ENCODE results near the gene CRBN. TPM values are rescaled to one million over a fixed set of nuclear protein-coding genes. Genes with fewer than 3 reads are reported as not detected.

The CRBN gene
- polyA plus RNA-seq, 1 donor from 2014 or later: 131 TPM

GRCh38 chr3:3180456-3180855, 965 bp upstream of the CRBN start (continued):
- TF ChIP-seq RAD21 (conservative IDR thresholded peaks at IDR 0.05) (no peak), EZH2 (IDR thresholded peaks at IDR 0.05; ENCODE audit: borderline replicate concordance, insufficient read depth, low read length, poor library complexity, severe bottlenecking) (no peak)

GRCh38 chr3:3178498-3179328, 778 bp downstream of the CRBN start:
- H3K79me2 ChIP-seq (replicated peaks; ENCODE audit: insufficient read depth, low read length): peaks cover 39% of the 10 kb centered on the region
- peak overlapping the region; percentile 68 for H3K4me2 ChIP-seq (ENCODE audit: low read length)
- H3K9me2 ChIP-seq (ENCODE audit: insufficient read depth, low read length): no peaks in the 10 kb centered on the region
- H3K27me3 ChIP-seq (ENCODE audit: insufficient read depth, low read depth, low read length): no peaks in the 10 kb centered on the region
- H3K27ac ChIP-seq (ENCODE audit: low read length): peak overlapping the region; percentile 77
- H4K20me1 ChIP-seq (ENCODE audit: insufficient read depth): no peaks in the 10 kb centered on the region
- peak overlapping the region; percentile 90 for H2AFZ ChIP-seq (ENCODE audit: low read depth, low read length)
- H3K9me3 ChIP-seq (ENCODE audit: low read length): no peaks in the 10 kb centered on the region
- TF ChIP-seq TAF1 (IDR thresholded peaks at IDR 0.05; ENCODE audit: low read depth): no peak
- TF ChIP-seq CTCF (IDR thresholded peaks at IDR 0.05; ENCODE audit: poor library complexity, severe bottlenecking): no peak
- no peak for TF ChIP-seq EZH2 (IDR thresholded peaks at IDR 0.05; ENCODE audit: borderline replicate concordance, insufficient read depth, low read length, poor library complexity, severe bottlenecking)
- no peak for TF ChIP-seq EP300 (conservative IDR thresholded peaks at IDR 0.05; ENCODE audit: poor library complexity, severe bottlenecking)
- no peak for TF ChIP-seq REST (IDR thresholded peaks at IDR 0.05; ENCODE audit: borderline replicate concordance)
- no peak for TF ChIP-seq RAD21 (conservative IDR thresholded peaks at IDR 0.05)
- no peak for TF ChIP-seq MXI1 (conservative IDR thresholded peaks at IDR 0.05; ENCODE audit: poor library complexity, severe bottlenecking)
- peak overlapping the region; percentile 94 for H3K4me3 ChIP-seq (ENCODE audit: low read length)
- no peaks in the 10 kb centered on the region for H3F3A ChIP-seq (ENCODE audit: insufficient read depth, low read length, poor library complexity, severe bottlenecking)
- H3K36me3 ChIP-seq (ENCODE audit: insufficient read depth, low read length): no peaks in the 10 kb centered on the region
- peak overlapping the region; percentile 88 for H3K9ac ChIP-seq (ENCODE audit: low read length)

GRCh38 chr3:3177861-3178497, 1.5 kb downstream of the CRBN start:
- H3K79me2 ChIP-seq (replicated peaks; ENCODE audit: insufficient read depth, low read length): peaks cover 39% of the 10 kb centered on the region
- no peaks in the 10 kb centered on the region for H3K36me3 ChIP-seq (ENCODE audit: insufficient read depth, low read length)
- peak overlapping the region; percentile 94 for H3K4me3 ChIP-seq (ENCODE audit: low read length)
- H3K27ac ChIP-seq (ENCODE audit: low read length): no peak overlapping the region
- no peaks in the 10 kb centered on the region for H3K9me2 ChIP-seq (ENCODE audit: insufficient read depth, low read length)
- H3K9ac ChIP-seq (ENCODE audit: low read length): no peak overlapping the region
- peak overlapping the region; percentile 68 for H3K4me2 ChIP-seq (ENCODE audit: low read length)
- H2AFZ ChIP-seq (ENCODE audit: low read depth, low read length): no peak overlapping the region
- no peaks in the 10 kb centered on the region for H3F3A ChIP-seq (ENCODE audit: insufficient read depth, low read length, poor library complexity, severe bottlenecking)
- H3K27me3 ChIP-seq (ENCODE audit: insufficient read depth, low read depth, low read length): no peaks in the 10 kb centered on the region
- no peak for TF ChIP-seq CTCF (IDR thresholded peaks at IDR 0.05; ENCODE audit: poor library complexity, severe bottlenecking)
- TF ChIP-seq MXI1 (conservative IDR thresholded peaks at IDR 0.05; ENCODE audit: poor library complexity, severe bottlenecking): no peak
- TF ChIP-seq POLR2AphosphoS5 (IDR thresholded peaks at IDR 0.05): no peak
- no peak for TF ChIP-seq EP300 (conservative IDR thresholded peaks at IDR 0.05; ENCODE audit: poor library complexity, severe bottlenecking)
- TF ChIP-seq REST (IDR thresholded peaks at IDR 0.05; ENCODE audit: borderline replicate concordance): no peak
- TF ChIP-seq RAD21 (conservative IDR thresholded peaks at IDR 0.05): no peak
- TF ChIP-seq TAF1 (IDR thresholded peaks at IDR 0.05; ENCODE audit: low read depth): no peak
- no peak for TF ChIP-seq EZH2 (IDR thresholded peaks at IDR 0.05; ENCODE audit: borderline replicate concordance, insufficient read depth, low read length, poor library complexity, severe bottlenecking)
- no peak for TF ChIP-seq SMC3 (conservative IDR thresholded peaks at IDR 0.05; ENCODE audit: poor library complexity)
- H4K20me1 ChIP-seq (ENCODE audit: insufficient read depth): no peaks in the 10 kb centered on the region
- H3K9me3 ChIP-seq (ENCODE audit: low read length): no peaks in the 10 kb centered on the region

Data from neural cell (in vitro differentiated cells).